Stimulated activated CD8-positive, alpha-beta memory T cell treated with anti-CD3 and anti-CD28 coated beads, Interleukin-15, amount 100 ng/mL, for 24 hours (primary cell): ENCODE data around the gene CALCOCO1.
"Not testable (repeated sequence)": the region's sequence is repeated elsewhere in the genome, so short reads cannot be mapped to it uniquely, and the experiment has no call there.

Experiments used
- DNase-seq: peaks from one replicate; pipeline ENCODE4 v3.0.0-alpha.2; 2020; ENCODE audit warnings: low read depth

CALCOCO1 gene

DNA sequence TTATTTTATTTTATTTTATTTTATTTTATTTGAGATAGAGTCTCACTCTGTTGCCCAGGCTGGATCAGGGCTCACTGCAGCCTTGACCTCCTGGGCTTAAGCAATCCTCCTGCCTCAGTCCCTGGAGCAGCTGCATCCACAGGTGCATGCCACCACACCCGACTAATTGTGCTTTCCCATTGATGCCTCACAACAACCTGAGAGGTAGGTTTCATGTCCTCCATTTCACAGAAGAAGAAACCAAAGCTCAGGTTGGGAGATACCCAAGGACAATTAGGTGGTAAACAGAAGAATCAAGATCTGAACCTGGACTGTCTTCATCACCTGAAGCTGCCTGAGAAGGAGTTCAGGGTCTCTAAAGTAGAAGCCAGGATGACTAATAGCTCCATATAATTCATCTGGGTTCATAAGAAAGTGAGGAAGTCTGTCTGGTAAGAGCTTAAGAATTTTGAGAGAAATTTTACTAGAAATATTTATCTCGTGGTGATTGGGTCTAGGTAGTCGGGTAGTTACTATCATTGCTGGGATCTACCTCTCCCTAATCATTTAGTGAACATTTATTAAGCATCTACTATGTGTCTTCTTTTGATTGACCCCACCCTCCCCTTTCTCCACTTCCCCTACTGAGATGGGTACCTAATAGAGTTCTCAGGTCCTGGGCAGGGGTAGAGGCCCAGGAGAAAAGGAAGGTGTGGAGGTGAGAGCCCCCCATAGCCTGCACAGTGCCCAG lies 28.1 kb downstream of the CALCOCO1 start:
- no peak for DNase-seq

DNA sequence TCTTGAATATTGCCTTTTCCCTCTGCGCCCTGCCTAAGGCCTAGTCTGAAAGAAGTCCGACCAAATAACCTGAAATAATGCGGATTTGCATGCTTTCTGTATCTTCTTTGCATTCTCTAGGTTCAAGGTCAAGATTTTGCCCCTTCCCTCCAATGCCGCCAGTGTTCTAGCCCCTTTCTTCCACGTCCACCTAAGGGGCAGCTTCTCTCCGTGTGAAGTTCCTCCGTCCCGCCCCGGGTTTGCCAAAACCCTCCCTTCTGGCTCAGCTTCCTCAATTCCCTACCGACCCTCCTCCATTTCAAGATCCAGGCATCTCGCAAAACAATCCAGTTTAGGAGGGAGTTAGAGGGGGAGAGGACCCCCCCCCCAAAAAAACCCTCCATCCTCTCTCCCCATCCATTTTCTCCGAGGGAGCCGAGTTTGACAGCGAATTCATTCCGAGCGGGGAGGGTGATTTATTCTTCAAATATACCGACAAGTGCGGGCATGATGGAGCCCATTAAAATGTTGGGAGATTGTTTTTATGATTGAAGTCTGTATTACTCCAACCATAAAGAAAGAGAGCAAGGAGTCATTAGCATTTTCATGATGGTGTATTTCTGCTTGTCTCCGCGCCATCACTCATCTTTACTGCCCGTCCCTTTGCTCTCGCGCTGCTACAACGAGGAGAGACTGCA lies 30.5 kb downstream of the CALCOCO1 start:
- no peak for DNase-seq

DNA sequence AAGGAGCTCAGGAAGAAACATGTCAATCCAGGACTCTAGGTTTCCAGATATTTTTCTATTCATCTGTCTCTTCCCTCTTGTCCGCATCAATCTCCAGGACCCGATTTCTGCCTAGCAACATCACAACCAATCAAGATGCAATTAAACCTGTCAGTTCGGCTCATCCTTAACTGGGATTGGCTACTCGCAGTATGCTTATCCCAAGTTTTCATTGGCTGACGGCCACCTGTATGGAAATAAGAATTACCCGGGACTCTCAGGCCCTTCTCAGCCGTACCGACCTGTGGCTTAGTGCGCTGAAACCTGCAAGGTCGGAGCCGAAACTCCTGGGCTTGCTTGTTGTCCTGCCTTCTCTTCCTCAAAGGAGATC lies 31.0 kb downstream of the CALCOCO1 start:
- no peak for DNase-seq

DNA sequence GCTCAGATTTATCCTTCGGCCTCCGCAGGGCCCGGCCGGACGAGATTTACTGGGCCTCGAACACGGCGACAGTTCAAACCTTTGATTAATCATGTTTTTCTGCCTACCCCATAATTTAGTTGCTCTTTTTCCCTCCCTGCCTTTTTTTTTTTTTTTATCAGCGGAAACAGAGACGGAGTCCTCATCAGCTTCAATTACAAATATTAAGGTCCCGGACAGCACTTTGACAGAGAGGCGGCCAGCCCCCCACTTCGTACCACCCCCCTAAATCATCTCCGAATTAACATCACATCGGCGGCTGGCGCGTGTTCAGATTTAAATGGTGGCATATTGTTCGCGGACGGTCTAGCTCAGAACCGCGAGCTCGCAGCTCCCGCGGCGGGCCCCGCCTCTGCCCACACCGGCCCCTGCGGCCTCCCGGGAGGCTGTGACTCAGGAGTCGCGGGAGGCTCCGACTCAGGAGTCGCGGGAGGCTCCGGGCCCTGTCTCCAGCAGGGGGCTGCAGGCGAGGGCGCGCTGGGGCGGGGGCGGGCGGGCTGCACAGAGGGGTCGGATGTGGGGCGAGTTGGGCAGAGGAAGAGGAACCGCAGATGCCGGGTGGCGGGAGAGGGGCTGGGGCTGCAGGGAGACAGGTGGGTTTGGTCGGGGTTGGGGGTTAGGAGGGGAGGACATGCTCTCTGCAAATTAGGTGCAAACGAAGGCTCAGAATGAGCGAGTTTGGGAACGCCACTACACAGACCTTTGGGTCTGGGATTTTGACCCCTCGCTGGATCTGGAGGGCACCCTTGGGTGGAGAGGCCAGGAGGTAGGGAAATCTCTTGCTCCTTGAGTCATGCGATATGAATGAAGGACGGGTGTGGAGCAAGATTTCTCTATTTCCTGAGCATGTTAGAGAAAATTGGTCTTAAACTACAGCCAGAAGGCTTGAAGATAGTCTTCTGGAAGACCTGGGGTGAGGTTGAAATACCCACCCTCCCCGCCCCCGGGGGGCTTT lies 31.8 kb downstream of the CALCOCO1 start:
- no peak for DNase-seq

DNA sequence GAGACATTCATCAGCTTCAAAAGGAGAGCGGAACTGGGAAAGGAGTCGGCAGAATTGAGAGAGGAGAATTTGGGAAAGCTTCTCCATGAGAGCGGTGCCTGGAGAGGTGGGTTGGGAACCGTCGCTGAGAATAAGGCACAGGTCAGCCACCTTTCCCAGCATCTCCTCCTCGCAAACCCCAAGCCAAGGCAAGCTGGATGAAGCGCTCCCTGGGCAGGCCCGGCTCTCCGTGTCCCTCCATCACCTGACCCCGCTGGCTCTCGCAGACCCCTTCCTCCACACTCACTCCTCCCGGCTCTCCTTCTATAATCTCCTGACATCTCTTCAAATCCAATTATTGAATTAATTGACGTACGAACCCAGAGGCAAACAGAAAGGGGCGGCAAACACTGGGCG lies 32.5 kb downstream of the CALCOCO1 start:
- no peak for DNase-seq

DNA sequence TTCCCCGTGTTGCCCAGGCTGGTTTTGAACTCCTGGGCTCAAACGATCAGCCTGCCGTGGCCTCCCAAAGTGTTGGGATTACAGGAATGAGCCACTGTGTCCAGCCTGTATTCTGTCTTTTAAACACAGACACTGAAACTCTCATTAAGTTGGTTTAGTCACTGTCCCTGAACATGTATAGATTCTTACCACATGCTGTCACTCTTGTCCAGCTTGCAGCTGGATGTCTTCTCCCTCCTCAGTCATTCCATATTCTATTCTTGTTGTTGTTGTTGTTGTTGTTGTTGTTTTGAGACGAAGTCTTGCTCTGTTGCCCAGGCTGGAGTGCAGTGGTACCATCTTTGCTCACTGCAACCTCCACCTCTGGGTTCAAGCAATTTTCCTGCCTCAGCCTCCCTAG lies 39.1 kb downstream of the CALCOCO1 start:
- DNase-seq, result no peak

DNA sequence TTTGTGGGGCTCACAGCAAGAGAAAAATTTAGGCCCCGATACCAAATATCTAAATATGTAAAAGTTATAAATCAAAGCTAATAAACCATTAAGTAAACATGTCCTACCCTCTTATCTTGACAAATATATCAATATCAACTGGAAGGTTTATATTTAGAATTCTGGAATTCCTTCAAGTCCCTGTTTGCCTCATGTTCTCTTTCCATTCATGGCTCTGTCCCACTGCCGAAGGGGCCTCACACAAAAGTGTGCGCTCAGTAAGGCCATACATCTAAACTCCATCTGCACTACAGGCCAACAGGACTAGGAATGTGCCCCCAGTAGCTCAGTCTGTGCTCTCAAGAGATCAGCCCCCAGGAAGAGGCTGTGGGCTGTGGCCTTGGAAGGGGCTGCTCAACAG lies 40.8 kb downstream of the CALCOCO1 start:
- no peak for DNase-seq

DNA sequence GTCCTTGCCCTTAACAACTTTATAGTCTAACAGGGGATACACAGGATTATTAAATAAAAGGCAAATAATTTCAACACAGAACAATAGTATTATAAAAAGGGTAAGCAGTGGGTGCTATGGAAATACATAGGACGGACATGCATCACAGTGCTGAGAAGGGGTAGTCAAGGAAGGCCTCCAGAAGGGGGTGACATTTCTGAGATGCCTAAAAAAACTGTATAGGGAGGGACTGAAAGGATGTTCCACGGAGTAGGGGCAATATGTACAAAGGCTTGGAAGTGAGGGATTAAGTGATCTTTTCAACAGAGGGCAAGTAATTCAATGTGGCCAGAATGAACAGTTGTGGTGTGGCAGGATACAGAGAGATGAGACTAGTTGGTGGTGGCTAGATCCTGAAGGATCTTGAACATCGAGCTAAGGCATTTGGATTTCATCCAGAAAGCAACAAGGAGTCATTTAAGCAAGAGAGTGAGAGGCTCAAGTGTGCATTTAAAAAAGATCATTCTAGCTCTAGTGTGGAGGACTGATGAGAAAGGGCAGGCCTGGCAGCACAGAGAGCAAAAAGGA lies 42.5 kb downstream of the CALCOCO1 start:
- DNase-seq, result no peak

DNA sequence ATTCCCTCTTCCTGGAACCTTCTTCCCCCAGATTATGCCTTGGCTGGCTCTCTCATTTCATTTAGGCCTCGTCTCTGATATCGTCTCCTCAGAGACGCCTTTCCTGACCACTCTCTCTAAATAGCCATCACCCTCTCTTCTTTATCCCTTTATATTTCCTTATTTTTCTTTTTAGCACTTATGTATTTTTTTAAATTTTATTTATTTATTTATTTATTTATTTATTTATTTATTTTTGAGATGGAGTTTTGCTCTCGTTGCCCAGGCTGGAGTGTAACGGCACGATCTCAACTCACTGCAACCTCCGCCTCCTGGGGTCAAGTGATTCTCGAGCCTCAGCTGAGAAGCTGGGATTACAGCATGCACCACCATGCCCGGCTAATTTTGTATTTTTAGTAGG lies 43.3 kb downstream of the CALCOCO1 start:
- no peak for DNase-seq

DNA sequence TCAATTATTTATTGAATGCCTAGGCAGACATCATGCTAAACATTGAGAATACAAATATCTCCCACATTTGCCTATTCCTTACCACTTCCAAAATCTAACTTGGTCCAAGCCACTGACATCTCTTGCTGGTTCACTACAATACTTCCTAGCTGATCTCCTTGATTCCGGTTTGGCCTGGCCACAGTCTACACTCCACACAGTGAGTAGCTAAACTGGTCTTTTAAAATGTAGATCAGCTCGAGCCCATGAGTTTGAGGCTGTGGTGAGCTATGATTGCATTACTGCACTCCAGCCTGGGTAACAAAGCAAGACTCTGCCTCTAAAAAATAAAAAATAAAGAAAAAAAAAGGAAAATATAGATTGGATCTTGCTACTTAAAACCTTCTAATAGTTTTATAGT lies 43.8 kb downstream of the CALCOCO1 start:
- DNase-seq, result no peak

DNA sequence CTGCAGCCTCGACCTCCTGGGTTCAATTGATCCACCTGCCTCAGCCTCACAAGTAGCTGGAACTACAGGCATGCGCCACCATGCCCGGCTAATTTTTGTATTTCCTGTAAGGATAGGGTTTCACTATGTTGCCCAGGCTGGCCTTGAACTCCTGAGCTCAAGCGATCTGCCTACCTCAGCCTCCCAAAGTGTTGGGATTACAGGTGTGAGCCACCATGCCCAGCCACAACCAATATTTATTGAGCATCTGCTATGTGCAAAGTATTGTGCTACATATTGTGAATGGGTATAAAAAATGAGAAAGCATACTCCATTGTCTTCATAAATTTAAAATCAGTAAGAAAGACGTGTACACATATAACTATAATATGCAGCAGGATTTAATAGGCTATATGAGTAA lies 47.2 kb downstream of the CALCOCO1 start:
- DNase-seq, result not testable (repeated sequence)

DNA sequence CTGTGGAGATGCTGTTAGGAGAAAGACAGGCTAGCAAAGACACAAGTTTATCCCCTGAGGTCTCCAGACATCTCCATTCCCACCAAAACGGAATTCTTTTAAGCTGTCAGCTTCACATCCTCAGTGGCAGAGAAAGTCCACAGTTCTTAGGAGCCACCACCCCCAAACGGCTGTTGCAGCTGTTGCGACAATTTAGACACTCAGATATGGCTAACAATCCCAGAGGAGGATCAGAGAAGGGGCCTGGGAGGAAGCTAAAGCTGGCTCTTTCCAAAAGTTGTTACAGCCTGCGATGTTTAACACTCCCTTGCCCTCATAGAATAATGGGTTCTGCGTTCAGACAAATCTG lies 49.5 kb downstream of the CALCOCO1 start:
- no peak for DNase-seq

DNA sequence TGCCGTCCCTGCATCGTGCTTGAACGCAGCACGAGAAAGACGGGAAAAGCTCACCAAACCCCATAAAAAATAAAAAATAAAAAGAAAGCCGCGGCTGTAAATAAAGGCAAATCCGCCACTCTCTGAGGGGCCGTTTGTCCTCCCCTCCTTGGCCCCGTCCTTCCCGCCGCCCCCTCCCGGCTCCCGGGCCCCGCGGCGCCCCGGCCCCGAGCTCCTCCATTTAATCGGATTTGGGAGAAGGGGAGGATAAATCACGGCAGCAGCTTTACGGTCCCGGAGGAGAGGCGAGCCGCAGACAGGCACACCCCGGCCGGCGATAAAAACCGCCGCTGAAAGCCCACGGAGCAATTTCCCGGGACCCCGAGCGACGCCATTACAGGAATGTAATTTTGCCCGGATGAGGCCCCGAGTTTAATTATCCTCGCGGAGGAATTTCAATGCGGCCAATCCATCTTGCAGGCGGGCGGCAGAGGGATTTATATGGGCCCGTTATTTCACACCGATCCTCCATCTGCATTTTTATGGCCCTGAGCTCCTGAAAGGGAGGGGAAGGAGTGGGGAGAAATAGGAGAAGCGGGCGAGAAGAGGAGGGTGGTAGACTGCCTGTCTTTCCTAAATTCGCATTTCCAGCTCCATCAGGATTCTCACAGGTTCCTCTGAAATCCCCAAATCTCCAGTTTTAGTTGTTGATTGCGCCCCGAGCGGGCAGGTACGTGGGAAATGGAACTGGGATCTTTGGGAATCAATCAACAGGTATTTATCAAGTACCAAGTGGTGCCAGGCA lies 50.0 kb downstream of the CALCOCO1 start:
- DNase-seq, result no peak

DNA sequence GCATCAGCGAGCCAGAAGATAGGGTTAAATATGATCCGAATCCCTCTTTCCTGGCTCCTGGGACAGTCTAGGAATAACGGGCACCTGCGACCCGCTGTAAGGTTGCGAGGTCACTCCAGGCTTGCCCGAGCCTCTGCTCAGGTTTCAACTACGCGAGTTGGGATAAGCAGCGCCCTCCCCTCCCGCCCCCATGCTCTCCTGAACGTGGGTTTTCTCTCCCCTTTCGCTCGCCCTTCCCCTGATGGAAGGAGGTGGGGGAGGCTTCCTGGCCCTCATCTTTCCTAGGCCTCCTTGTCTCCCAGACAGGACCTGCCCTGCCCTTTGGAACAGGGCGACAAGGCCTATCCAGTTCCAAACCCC lies 50.6 kb downstream of the CALCOCO1 start:
- DNase-seq, result peak; percentile 12

DNA sequence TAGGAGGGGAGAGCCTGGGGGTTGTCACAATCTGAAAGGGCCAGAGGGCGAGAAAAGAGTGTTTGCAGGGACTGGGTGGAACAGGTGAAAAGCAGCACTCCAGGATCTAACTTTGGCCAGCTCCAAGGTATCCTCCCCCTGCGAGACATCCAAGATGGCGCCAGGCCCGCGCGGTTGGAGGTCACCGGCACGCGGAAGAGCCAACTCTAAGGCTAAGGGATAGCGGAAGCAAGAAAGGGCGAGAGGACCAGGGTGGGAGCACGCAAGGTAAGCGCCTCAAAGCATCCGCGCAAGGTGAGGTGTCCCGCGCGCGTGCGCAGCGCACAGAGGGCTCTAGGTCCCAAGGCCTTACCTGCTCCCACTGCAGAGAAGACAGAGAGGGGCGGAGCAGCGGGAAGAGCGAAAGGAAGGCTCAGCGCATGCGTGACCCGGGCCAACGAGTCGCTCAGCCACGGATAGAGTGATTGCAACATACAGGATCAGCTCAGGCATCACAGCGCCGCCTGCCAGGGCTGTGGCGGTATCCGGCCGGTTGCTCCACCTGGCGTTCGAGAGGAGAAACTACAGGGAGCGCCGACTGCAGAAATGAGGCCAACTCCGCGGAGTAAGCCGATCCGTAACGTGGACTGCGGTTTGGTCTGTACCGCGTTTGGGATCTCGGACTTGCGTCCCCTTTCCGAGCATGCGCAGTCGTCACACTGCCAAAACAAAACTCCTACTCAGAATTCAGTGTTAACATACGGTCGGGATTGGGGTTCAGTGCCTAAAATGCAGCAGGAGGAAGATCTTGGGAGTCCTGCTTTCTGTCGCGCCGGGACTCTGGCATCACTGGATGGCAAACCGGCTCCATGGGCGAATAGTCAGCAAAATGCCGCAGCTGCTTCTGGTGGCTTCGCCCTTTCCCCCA lies 51.3 kb downstream of the CALCOCO1 start, which contains the start of gene ATP5MC2:
Gene ATP5MC2 (minus strand): TSS at position 383 of the 907 bp plus-strand sequence. CDS start 3,469 bp downstream, outside the sequence.
- DNase-seq, result peak; percentile 94

DNA sequence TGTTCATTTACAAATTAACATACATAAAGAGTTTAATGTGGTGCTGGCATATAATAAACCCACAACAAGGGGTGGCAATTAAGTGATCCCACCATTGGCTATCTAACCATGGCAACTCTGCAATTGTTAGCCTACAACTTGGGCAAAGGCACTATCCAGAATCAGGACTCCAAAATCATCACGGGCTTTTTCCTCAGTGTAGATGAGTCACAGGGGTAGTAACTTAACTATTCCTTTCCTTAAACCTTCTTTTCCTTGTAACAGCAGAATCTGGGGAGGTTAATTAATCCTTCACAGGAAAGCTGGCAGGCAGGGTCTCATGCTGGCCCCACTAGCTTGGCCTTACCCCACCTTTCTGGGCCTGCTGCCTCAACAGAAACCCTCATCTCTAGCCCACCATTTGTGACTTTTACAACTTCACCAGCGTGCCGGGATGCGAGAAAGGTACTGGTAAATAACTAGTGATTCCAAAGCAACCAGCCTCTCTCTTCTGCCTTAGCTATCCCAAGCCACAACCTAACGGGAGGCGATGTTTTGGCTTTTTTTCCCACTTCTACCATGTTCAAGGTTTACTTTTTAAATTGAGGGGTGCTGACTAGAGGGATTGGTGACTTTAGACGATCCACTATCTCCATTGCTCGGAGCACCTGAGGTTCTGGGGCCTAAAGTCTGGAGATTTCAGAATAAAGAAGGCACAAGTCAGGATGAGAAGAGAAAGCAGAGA lies 52.1 kb downstream of the CALCOCO1 start:
- DNase-seq, result no peak

DNA sequence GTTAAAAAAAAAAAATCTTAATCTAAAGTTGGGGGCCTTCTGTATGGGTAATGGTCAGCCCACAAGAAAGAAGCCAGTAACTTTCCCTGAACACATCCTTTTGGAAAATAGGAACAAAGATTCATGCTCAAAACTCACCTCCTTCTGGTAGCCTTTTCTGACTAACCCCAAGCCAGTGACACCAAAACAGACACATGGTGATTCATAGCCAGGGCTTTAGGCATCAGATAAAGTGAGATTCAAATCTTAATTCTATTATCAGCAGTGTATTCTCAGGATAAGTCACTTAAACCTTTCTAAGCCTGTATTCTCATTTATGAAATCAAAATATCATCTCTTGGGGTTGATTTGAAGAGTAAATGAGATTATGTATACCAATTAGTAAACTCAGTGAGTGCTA lies 56.3 kb downstream of the CALCOCO1 start:
- no peak for DNase-seq

DNA sequence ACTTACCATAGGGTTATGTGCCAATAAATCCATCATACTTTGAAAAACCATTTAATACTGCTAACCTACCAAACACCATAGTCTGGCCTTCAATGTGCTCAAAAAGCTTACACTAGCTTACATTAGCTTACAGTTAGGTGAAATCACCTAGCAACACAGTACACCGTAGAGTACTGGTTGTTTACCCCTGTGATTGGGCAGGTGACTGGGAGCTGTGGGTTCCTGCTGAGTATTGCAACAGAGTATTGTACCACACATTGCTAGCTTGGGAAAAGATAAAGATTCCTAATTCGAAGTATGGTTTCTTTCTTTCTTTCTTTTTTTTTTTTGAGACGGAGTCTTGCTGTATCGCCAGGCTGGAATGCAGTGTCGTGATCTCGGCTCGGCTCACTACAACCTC lies 56.9 kb downstream of the CALCOCO1 start:
- DNase-seq, result no peak

DNA sequence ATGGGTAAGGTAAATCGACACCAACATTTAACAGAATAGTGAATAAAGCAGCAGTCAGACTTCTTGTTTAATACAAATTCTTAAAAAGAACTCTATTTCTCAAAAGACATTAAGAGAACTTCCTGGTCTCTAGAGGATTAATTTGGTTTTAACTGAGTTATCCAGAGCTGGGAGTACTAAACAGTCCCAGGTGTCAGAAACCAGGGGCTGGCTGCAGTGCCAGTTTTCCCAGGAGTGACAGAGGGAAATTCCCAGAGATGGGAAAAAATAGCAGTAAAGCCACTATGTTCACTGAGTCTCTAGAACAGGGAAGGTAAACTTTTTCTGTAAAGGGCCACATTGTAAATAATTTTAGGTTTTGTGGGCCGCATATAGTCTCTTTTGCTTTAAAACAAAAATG lies 60.2 kb downstream of the CALCOCO1 start:
- no peak for DNase-seq

DNA sequence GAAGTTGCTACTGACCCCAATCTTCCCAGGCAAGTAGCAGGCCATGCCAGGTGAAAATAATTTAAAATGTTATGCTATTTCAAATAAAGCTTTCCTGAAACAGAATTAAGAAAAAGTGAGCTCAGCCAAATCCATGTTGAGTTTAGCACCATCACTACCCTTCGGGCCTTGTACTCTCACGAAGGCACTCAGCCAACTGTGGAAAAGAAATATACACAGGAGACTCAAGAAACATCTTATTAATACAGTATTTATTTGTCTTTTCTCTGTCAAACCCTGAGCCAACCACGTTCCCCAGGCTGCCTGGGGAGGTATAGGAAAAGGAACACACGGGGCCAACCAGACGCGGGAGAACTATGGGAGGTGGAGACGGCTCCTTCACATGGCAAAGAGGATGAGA lies 62.3 kb downstream of the CALCOCO1 start:
- DNase-seq, result no peak
